CD14-positive monocyte (primary cell): ENCODE measurements around the gene GNLY. TPM values are rescaled to one million over a fixed set of nuclear protein-coding genes. Genes with fewer than 3 reads are reported as not detected.

Source experiments
- DNase-seq, 3 donors: peaks; one replicate each; pipeline ENCODE4 v3.0.0-alpha.2; 2011 to 2022
- H2AFZ ChIP-seq: 2 replicates; pipeline ENCODE4 v1.6.0; 2012; ENCODE audit warnings: mild to moderate bottlenecking, low read depth, low read length, inconsistent platforms; ENCODE audit not compliant: insufficient read depth, poor library complexity, severe bottlenecking
- H3K27ac ChIP-seq, 2 donors: 1 replicate in 1 of 2; 2 replicates in 1 of 2; pipeline ENCODE4 v1.5.1; 2012 to 2013; ENCODE audit warnings: low read length in 2 of 2, control low read depth in 1 of 2, inconsistent platforms in 1 of 2, low read depth in 1 of 2, mild to moderate bottlenecking in 1 of 2
- H3K27me3 ChIP-seq, 2 donors: one replicate each; pipeline versions ENCODE4 v1.6.0 to v1.6.1; 2011 to 2013; ENCODE audit warnings: low read length in 2 of 2; ENCODE audit not compliant: control insufficient read depth in 2 of 2, insufficient read depth in 2 of 2
- H3K36me3 ChIP-seq, 2 donors: replicated peaks in 1 of 2; 1 replicate in 1 of 2; 2 replicates in 1 of 2; pipeline versions ENCODE4 v1.5.1 to v1.6.1; 2012 to 2013; ENCODE audit warnings: low read length in 2 of 2, control low read depth in 1 of 2, inconsistent platforms in 1 of 2, mild to moderate bottlenecking in 1 of 2; ENCODE audit not compliant: insufficient read depth in 2 of 2, control insufficient read depth in 1 of 2
- H3K4me1 ChIP-seq, 2 donors: 1 replicate in 1 of 2; 2 replicates in 1 of 2; pipeline versions ENCODE4 v1.5.1 to v1.6.1; 2012 to 2013; ENCODE audit warnings: low read length in 2 of 2, control low read depth in 1 of 2, inconsistent platforms in 1 of 2, mild to moderate bottlenecking in 1 of 2, moderate library complexity in 1 of 2; ENCODE audit not compliant: insufficient read depth in 2 of 2, control insufficient read depth in 1 of 2
- H3K4me2 ChIP-seq: replicated peaks from 2 replicates; pipeline ENCODE3; 2012; ENCODE audit warnings: low read length, moderate library complexity, mild to moderate bottlenecking; ENCODE audit not compliant: poor library complexity, severe bottlenecking; ENCODE audit errors: extremely low read depth
- H3K4me3 ChIP-seq, 3 experiments: fragments of 200-600 bp in 1 of 3; sonication (generic) in 1 of 3; replicated peaks in 1 of 3; 1 replicate in 2 of 3; 2 replicates in 1 of 3; pipeline ENCODE4 v1.5.1; 2011 to 2013; ENCODE audit warnings: low read length in 3 of 3, mild to moderate bottlenecking in 3 of 3, control low read depth in 2 of 3, low read depth in 2 of 3, inconsistent platforms in 1 of 3, moderate library complexity in 1 of 3
- H3K79me2 ChIP-seq: 2 replicates; pipeline ENCODE4 v1.6.0; 2012; ENCODE audit warnings: mild to moderate bottlenecking, control low read depth, inconsistent platforms, low read length, moderate library complexity; ENCODE audit not compliant: insufficient read depth
- H3K9ac ChIP-seq: 2 replicates; pipeline ENCODE4 v1.6.0; 2017; ENCODE audit warnings: low read length, mild to moderate bottlenecking; ENCODE audit not compliant: insufficient read depth, poor library complexity, severe bottlenecking
- H3K9me3 ChIP-seq, 2 donors: replicated peaks in 1 of 2; 1 replicate in 1 of 2; 2 replicates in 1 of 2; pipeline versions ENCODE4 v1.5.1 to v1.6.1; 2012 to 2013; ENCODE audit warnings: low read length in 2 of 2, control low read depth in 1 of 2; ENCODE audit not compliant: control insufficient read depth in 1 of 2, insufficient read depth in 1 of 2
- H4K20me1 ChIP-seq: 2 replicates; pipeline ENCODE4 v1.6.0; 2012; ENCODE audit warnings: mild to moderate bottlenecking, low read length, control low read depth, moderate library complexity; ENCODE audit not compliant: insufficient read depth
- H3K27ac Mint-ChIP-seq, 7 donors: one replicate each; pipeline ENCODE4 v1.8.0; 2020; ENCODE audit warnings: mild to moderate bottlenecking in 7 of 7, mixed read lengths in 7 of 7, moderate library complexity in 6 of 7, inconsistent platforms in 2 of 7
- H3K27me3 Mint-ChIP-seq, 3 donors: one replicate each; pipeline ENCODE4 v1.8.0; 2021 to 2022; ENCODE audit warnings: low read depth in 3 of 3, mild to moderate bottlenecking in 3 of 3, mixed read lengths in 3 of 3, moderate library complexity in 3 of 3, inconsistent platforms in 1 of 3
- H3K36me3 Mint-ChIP-seq, 2 donors: one replicate each; pipeline ENCODE4 v1.8.0; 2020; ENCODE audit warnings: mixed read lengths in 2 of 2, inconsistent platforms in 1 of 2, mild to moderate bottlenecking in 1 of 2
- H3K4me1 Mint-ChIP-seq: one replicate; pipeline ENCODE4 v1.8.0; 2020; ENCODE audit warnings: mild to moderate bottlenecking, mixed read lengths
- H3K4me3 Mint-ChIP-seq, 2 donors: one replicate each; pipeline ENCODE4 v1.8.0; 2020; ENCODE audit warnings: mild to moderate bottlenecking in 2 of 2, mixed read lengths in 2 of 2, moderate library complexity in 1 of 2
- H3K9me3 Mint-ChIP-seq, 7 donors: one replicate each; pipeline ENCODE4 v1.8.0; 2020 to 2022; ENCODE audit warnings: mixed read lengths in 7 of 7, mild to moderate bottlenecking in 6 of 7, moderate library complexity in 6 of 7, inconsistent platforms in 2 of 7
- WGBS: methylation state at CpG from one replicate; pipeline ENCODE4 v1.1.5; 2013; ENCODE audit warnings: missing lambda C conversion rate; ENCODE audit not compliant: insufficient coverage; 5-methylcytosine and 5-hydroxymethylcytosine counted together
- intact Hi-C, 2 donors: fragments of 100-400 bp; cut with micrococcal nuclease; formaldehyde crosslinking; loops; one replicate each; pipeline versions ENCODE4 v1.15.0 to v1.15.1; 2023
- polyA plus RNA-seq, 3 donors: library from polyadenylated mRNA; depleted of rRNA in 1 of 3; unstranded in 2 of 3; stranded (reverse) in 1 of 3; fragments of 300-500 nt in 2 of 3; fragments of >200 nt in 1 of 3; fragmentation: Illumina TruSeq in 2 of 3; gene quantifications; 1 replicate in 2 of 3; 2 replicates in 1 of 3; pipeline ENCODE4 v1.2.3, GENCODE V29; 2012 to 2021
- TF ChIP-seq, protein P1 (sequence below): fragments of 200-600 bp; IDR thresholded peaks from one replicate; pipeline ENCODE4 v1.8.0; 2022; ENCODE audit warnings: antibody characterized with exemption, mild to moderate bottlenecking

GNLY gene
- polyA plus RNA-seq, 3 donors = 4.6 to 13.2 (median 11.1) TPM

DNA sequence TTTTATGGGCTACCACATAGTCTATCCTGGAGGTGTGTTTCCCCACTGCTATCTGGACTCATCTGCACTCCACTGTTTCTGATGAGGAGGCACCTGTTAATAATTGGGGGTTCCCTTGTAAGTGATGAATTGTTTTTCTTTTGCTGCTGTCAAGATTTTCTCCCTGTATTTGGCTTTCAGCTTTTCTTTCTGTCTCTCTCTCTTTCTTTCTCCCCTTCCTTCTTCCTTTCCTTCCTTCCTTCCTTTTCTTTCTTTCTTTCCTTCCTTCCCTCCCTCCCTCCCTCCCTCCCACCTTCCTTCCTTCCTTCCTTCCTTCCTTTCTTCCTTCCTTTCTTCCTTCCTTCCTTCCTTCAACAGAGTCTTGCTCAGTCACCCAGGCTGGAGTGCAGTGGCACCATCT is 9.2 kb downstream of the GNLY start:
- no peak for DNase-seq
- Histone ChIP-seq H4K20me1 (no peaks in the 10 kb centered on the region), H3K4me3 (no peak overlapping the region), H3K9ac (no peak overlapping the region), H3K27me3 (no peaks in the 10 kb centered on the region), H2AFZ (no peak overlapping the region), H3K79me2 (no peaks in the 10 kb centered on the region), H3K9me3 (no peaks in the 10 kb centered on the region), H3K4me1 (peaks cover 99 to 100% of the 10 kb centered on the region in 2 donors), H3K4me2 (peak overlapping the region; percentile 6), H3K36me3 (no peaks in the 10 kb centered on the region), H3K27ac (peak overlapping the region; percentile 97 to 99)
- Mint-ChIP-seq H3K27me3 (peaks cover 0 to 2% (median 0%) of the 10 kb centered on the region in 3 donors), H3K9me3 (peaks cover 0 to 4% (median 2%) of the 10 kb centered on the region in 7 donors), H3K4me3 (peak overlapping the region in 1 of 2 donors; percentile 61), H3K36me3 (peaks cover 3 to 5% of the 10 kb centered on the region in 2 donors), H3K27ac (peak overlapping the region; percentile 97 to 100 (median 99)), H3K4me1 (peaks cover 83% of the 10 kb centered on the region)
- TF ChIP-seq, protein P1, sequence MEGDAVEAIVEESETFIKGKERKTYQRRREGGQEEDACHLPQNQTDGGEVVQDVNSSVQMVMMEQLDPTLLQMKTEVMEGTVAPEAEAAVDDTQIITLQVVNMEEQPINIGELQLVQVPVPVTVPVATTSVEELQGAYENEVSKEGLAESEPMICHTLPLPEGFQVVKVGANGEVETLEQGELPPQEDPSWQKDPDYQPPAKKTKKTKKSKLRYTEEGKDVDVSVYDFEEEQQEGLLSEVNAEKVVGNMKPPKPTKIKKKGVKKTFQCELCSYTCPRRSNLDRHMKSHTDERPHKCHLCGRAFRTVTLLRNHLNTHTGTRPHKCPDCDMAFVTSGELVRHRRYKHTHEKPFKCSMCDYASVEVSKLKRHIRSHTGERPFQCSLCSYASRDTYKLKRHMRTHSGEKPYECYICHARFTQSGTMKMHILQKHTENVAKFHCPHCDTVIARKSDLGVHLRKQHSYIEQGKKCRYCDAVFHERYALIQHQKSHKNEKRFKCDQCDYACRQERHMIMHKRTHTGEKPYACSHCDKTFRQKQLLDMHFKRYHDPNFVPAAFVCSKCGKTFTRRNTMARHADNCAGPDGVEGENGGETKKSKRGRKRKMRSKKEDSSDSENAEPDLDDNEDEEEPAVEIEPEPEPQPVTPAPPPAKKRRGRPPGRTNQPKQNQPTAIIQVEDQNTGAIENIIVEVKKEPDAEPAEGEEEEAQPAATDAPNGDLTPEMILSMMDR = no peak
- intact Hi-C loops = loop anchor here in 1 of 2 donors (5.0 kb wide), 1 partner anchor 116 kb away; no protein-coding TSS in a partner anchor

DNA sequence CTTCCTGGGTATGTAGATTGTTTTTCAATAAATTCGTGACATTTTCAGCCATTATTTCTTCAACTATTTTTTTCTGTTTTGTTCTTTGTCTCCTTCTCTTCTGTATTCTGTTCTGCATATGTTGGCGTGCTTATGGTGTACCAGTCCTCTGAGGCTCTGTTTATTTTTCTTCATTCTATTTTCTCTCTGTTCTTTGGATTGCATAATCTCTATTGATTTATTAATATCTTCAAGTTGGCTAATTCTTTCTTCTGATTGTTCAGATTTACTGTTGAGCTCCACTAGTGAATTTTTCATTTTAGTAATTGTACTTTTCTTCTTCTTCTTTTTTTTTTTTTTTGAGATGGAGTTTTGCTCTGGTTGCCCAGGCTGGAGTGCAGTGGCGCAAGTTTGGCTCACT is 9.9 kb downstream of the GNLY start:
- peak overlapping the region; percentile 97 to 99 for H3K27ac ChIP-seq
- Mint-ChIP-seq H3K27me3 (no peaks in the 10 kb centered on the region), H3K4me3 (no peak overlapping the region), H3K36me3 (peaks cover 3 to 5% of the 10 kb centered on the region in 2 donors), H3K27ac (peak overlapping the region; percentile 97 to 100 (median 99)), H3K9me3 (peaks cover 0 to 4% (median 2%) of the 10 kb centered on the region in 7 donors), H3K4me1 (peaks cover 82% of the 10 kb centered on the region)
- no peak for DNase-seq
- H4K20me1 ChIP-seq = no peaks in the 10 kb centered on the region
- H3K4me2 ChIP-seq = peak overlapping the region; percentile 64
- no peak overlapping the region for H2AFZ ChIP-seq
- no CpG with 5 or more reads among the region's 3 CpGs for WGBS
- no peaks in the 10 kb centered on the region for H3K79me2 ChIP-seq
- peaks cover 99 to 100% of the 10 kb centered on the region in 2 donors for H3K4me1 ChIP-seq
- TF ChIP-seq, protein P1 = no peak
- intact Hi-C loops = loop anchor here in 1 of 2 donors (5.0 kb wide), 1 partner anchor 117 kb away; no protein-coding TSS in a partner anchor
- H3K27me3 ChIP-seq = no peaks in the 10 kb centered on the region
- H3K4me3 ChIP-seq = no peak overlapping the region
- no peaks in the 10 kb centered on the region for H3K9me3 ChIP-seq
- H3K9ac ChIP-seq = peak overlapping the region; percentile 55
- H3K36me3 ChIP-seq = no peaks in the 10 kb centered on the region
